Astrocyte (in vitro differentiated cells and primary cell): Measurements from ENCODE around the gene CCDC85A. TPM values are rescaled to one million over a fixed set of nuclear protein-coding genes. Genes with fewer than 3 reads are reported as not detected.

Experiments used
- DNase-seq: peaks from one replicate; pipeline ENCODE4 v3.0.0-alpha.2; 2010; ENCODE audit warnings: low read depth
- FAIRE-seq: peaks from 2 replicates; lab custom pipeline; 2011; peaks lifted over from hg19 to GRCh38; lab: Jason Lieb, UNC
- H2AFZ ChIP-seq: 2 replicates; pipeline ENCODE4 v1.6.0; 2012; ENCODE audit warnings: low read depth, low read length, inconsistent platforms
- H3K27ac ChIP-seq: 2 replicates; pipeline ENCODE4 v1.5.1; 2011; ENCODE audit warnings: low read depth, low read length, inconsistent platforms
- H3K27me3 ChIP-seq: 2 replicates; pipeline ENCODE4 v1.6.0; 2011; ENCODE audit warnings: low read length, inconsistent platforms; ENCODE audit not compliant: insufficient read depth
- H3K36me3 ChIP-seq: 2 replicates; pipeline ENCODE4 v1.5.1; 2011; ENCODE audit warnings: low read length, inconsistent platforms; ENCODE audit not compliant: insufficient read depth
- H3K4me1 ChIP-seq: 2 replicates; pipeline ENCODE4 v1.5.1; 2011; ENCODE audit warnings: low read length, inconsistent platforms; ENCODE audit not compliant: insufficient read depth
- H3K4me2 ChIP-seq: 2 replicates; pipeline ENCODE4 v1.6.0; 2012; ENCODE audit warnings: low read length, inconsistent platforms
- H3K4me3 ChIP-seq: 2 replicates; pipeline ENCODE4 v1.5.1; 2011; ENCODE audit warnings: low read depth, mild to moderate bottlenecking, low read length, inconsistent platforms; ENCODE audit not compliant: insufficient read depth
- H3K79me2 ChIP-seq: 2 replicates; pipeline ENCODE4 v1.6.0; 2012; ENCODE audit warnings: mild to moderate bottlenecking, low read length, inconsistent platforms; ENCODE audit not compliant: insufficient read depth
- H3K9ac ChIP-seq: 2 replicates; pipeline ENCODE4 v1.6.0; 2012; ENCODE audit warnings: mild to moderate bottlenecking, low read length, inconsistent platforms
- H3K9me3 ChIP-seq: 2 replicates; pipeline ENCODE4 v1.5.1; 2012; ENCODE audit warnings: low read depth, mild to moderate bottlenecking, low read length, inconsistent platforms; ENCODE audit not compliant: insufficient read depth
- H4K20me1 ChIP-seq: 2 replicates; pipeline ENCODE4 v1.6.0; 2012; ENCODE audit warnings: low read length, inconsistent platforms; ENCODE audit not compliant: insufficient read depth
- H3K27ac Mint-ChIP-seq: one replicate; pipeline ENCODE4 v1.8.0; 2021; ENCODE audit warnings: mild to moderate bottlenecking, mixed read lengths; ENCODE audit not compliant: unreplicated experiment
- H3K27me3 Mint-ChIP-seq: one replicate; pipeline ENCODE4 v1.8.0; 2021; ENCODE audit warnings: low read depth, mixed read lengths; ENCODE audit not compliant: unreplicated experiment
- H3K36me3 Mint-ChIP-seq: one replicate; pipeline ENCODE4 v1.8.0; 2021; ENCODE audit warnings: low read depth, mixed read lengths; ENCODE audit not compliant: unreplicated experiment
- H3K4me1 Mint-ChIP-seq: one replicate; pipeline ENCODE4 v1.8.0; 2021; ENCODE audit warnings: low read depth, mixed read lengths; ENCODE audit not compliant: unreplicated experiment
- H3K4me3 Mint-ChIP-seq: one replicate; pipeline ENCODE4 v1.8.0; 2021; ENCODE audit warnings: mild to moderate bottlenecking, moderate library complexity, mixed read lengths; ENCODE audit not compliant: unreplicated experiment
- H3K9me3 Mint-ChIP-seq: one replicate; pipeline ENCODE4 v1.8.0; 2021; ENCODE audit warnings: mild to moderate bottlenecking, mixed read lengths; ENCODE audit not compliant: unreplicated experiment
- CTCF ChIP-seq: IDR thresholded peaks from 2 replicates; pipeline ENCODE4 v1.5.1; 2011; ENCODE audit warnings: low read depth, mild to moderate bottlenecking, inconsistent platforms, low read length, moderate library complexity; ENCODE audit not compliant: insufficient read depth
- EZH2 ChIP-seq: IDR thresholded peaks from 2 replicates; pipeline ENCODE4 v1.6.1; 2012; ENCODE audit warnings: mild to moderate bottlenecking, low read length, inconsistent platforms; ENCODE audit not compliant: insufficient read depth
- total RNA-seq: library from RNA; stranded (reverse); gene quantifications from 2 replicates; pipeline ENCODE4 v1.2.1, GENCODE V29; 2021

The CCDC85A gene
- total RNA-seq, 1 donor from 2014 or later: 8.9 TPM

GRCh38 chr2:56202381-56203121 is 18.8 kb downstream of the CCDC85A start:
- no peak overlapping the region for H3K4me3 Mint-ChIP-seq
- H3K27ac ChIP-seq: no peak overlapping the region
- no peaks in the 10 kb centered on the region for H4K20me1 ChIP-seq
- H3K4me1 Mint-ChIP-seq: peaks cover 15% of the 10 kb centered on the region
- no peak overlapping the region for H2AFZ ChIP-seq
- no peaks in the 10 kb centered on the region for H3K79me2 ChIP-seq
- H3K27ac Mint-ChIP-seq: no peak overlapping the region
- TF ChIP-seq EZH2: no peak
- H3K9ac ChIP-seq: no peak overlapping the region
- no peaks in the 10 kb centered on the region for H3K36me3 ChIP-seq
- H3K27me3 Mint-ChIP-seq: no peaks in the 10 kb centered on the region
- peaks cover 2% of the 10 kb centered on the region for H3K36me3 Mint-ChIP-seq
- H3K4me1 ChIP-seq: no peaks in the 10 kb centered on the region
- no peak for FAIRE-seq
- H3K9me3 Mint-ChIP-seq: peaks cover 5% of the 10 kb centered on the region
- H3K4me3 ChIP-seq: no peak overlapping the region
- peak overlapping the region; percentile 17 for H3K4me2 ChIP-seq
- peak; percentile 49 for DNase-seq
- no peaks in the 10 kb centered on the region for H3K9me3 ChIP-seq
- no peaks in the 10 kb centered on the region for H3K27me3 ChIP-seq

- H3K4me3 ChIP-seq: no peak overlapping the region
- no peak overlapping the region for H3K27ac Mint-ChIP-seq
- no peak overlapping the region for H3K4me2 ChIP-seq
- DNase-seq (no peak), FAIRE-seq (no peak)
- peaks cover 2% of the 10 kb centered on the region for H3K36me3 Mint-ChIP-seq
- H2AFZ ChIP-seq: no peak overlapping the region
- H3K9ac ChIP-seq: no peak overlapping the region
- H3K27ac ChIP-seq: no peak overlapping the region
- no peaks in the 10 kb centered on the region for H3K27me3 ChIP-seq
- peaks cover 7% of the 10 kb centered on the region for H3K9me3 Mint-ChIP-seq
- no peaks in the 10 kb centered on the region for H3K36me3 ChIP-seq
- no peak for TF ChIP-seq CTCF
- TF ChIP-seq EZH2: no peak
- H3K4me3 Mint-ChIP-seq: no peak overlapping the region
- H3K9me3 ChIP-seq: no peaks in the 10 kb centered on the region
- H3K4me1 ChIP-seq: no peaks in the 10 kb centered on the region
- no peaks in the 10 kb centered on the region for H3K79me2 ChIP-seq
- H3K4me1 Mint-ChIP-seq: peaks cover 11% of the 10 kb centered on the region
- H4K20me1 ChIP-seq: no peaks in the 10 kb centered on the region
- no peaks in the 10 kb centered on the region for H3K27me3 Mint-ChIP-seq
Measured at GRCh38 chr2:56204556-56204955, 20.8 kb downstream of the CCDC85A start.

- H3K27ac ChIP-seq: no peak overlapping the region
- H3K9me3 ChIP-seq: no peaks in the 10 kb centered on the region
- no peak overlapping the region for H2AFZ ChIP-seq
- H3K4me1 ChIP-seq: no peaks in the 10 kb centered on the region
- peaks cover 7% of the 10 kb centered on the region for H3K9me3 Mint-ChIP-seq
- H3K4me3 Mint-ChIP-seq: no peak overlapping the region
- no peak overlapping the region for H3K27ac Mint-ChIP-seq
- no peaks in the 10 kb centered on the region for H3K79me2 ChIP-seq
- no peak overlapping the region for H3K4me2 ChIP-seq
- no peaks in the 10 kb centered on the region for H3K27me3 Mint-ChIP-seq
- TF ChIP-seq EZH2 (no peak), CTCF (no peak)
- H3K27me3 ChIP-seq: no peaks in the 10 kb centered on the region
- peaks cover 2% of the 10 kb centered on the region for H3K36me3 Mint-ChIP-seq
- no peak overlapping the region for H3K4me3 ChIP-seq
- no peak for FAIRE-seq
- DNase-seq: peak; percentile 72
- H4K20me1 ChIP-seq: no peaks in the 10 kb centered on the region
- H3K36me3 ChIP-seq: no peaks in the 10 kb centered on the region
- no peak overlapping the region for H3K9ac ChIP-seq
- H3K4me1 Mint-ChIP-seq: peaks cover 14% of the 10 kb centered on the region
Measured at GRCh38 chr2:56206250-56206649, 22.5 kb downstream of the CCDC85A start.
